ENCODE data around the gene RHEB.

RHEB gene

DNA sequence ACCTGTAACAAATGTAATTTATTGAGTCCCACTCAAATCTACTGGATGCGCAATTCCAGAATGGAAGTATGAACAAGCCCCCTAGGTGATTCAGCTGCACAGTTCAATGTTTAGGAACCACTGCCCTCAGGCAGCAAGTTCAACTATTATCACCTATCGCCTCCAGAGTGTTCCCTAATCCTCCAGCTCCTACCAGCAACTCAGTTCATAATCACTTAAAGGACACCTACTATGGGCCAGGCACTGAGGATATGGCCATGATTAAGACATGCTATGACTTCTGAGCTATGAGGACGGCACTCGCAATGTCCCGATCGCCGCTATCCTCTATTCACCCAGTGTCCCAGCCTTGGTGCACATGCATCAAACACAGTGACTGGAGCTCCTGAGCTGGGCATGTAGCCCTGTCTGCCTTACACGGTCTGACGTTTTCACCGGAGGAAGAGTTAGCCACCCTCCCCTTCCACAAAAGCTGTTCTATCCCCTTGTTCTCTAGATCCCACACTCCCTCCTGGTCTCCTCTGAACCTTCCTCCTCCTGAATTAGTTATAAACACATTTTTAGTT lies 22.3 kb downstream of the RHEB start:
- H3K4me3 ChIP-seq (ENCODE audit: control insufficient read depth, low read depth, low read length), result no peak overlapping the region
- DNase-seq (ENCODE audit: low read depth), result no peak
- TF ChIP-seq, protein P1, sequence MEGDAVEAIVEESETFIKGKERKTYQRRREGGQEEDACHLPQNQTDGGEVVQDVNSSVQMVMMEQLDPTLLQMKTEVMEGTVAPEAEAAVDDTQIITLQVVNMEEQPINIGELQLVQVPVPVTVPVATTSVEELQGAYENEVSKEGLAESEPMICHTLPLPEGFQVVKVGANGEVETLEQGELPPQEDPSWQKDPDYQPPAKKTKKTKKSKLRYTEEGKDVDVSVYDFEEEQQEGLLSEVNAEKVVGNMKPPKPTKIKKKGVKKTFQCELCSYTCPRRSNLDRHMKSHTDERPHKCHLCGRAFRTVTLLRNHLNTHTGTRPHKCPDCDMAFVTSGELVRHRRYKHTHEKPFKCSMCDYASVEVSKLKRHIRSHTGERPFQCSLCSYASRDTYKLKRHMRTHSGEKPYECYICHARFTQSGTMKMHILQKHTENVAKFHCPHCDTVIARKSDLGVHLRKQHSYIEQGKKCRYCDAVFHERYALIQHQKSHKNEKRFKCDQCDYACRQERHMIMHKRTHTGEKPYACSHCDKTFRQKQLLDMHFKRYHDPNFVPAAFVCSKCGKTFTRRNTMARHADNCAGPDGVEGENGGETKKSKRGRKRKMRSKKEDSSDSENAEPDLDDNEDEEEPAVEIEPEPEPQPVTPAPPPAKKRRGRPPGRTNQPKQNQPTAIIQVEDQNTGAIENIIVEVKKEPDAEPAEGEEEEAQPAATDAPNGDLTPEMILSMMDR (IDR thresholded peaks at IDR 0.05; ENCODE audit: control insufficient read depth, insufficient read depth, low read depth, low read length, missing control alignments), result no peak

DNA sequence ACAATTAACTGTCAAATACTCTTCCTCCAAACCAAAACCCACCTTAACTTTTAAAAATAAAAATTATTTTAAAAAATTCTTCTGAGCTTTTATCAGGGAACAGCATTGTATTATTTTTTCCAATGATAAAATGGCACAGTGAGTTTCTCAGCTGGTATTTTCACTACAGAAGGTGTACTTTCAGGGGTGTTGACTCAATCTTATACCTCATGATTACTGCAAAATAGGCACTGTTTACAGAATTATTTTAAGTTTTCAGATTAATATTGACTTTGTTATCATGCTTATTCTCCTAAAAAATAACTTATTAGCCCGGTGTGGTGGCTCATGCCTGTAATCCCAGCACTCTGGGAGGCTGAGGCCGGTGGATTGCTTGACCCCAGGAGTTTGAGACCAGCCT lies 24.3 kb downstream of the RHEB start:
- TF ChIP-seq, protein P1 (IDR thresholded peaks at IDR 0.05; ENCODE audit: control insufficient read depth, insufficient read depth, low read depth, low read length, missing control alignments), result no peak
- no peak for DNase-seq (ENCODE audit: low read depth)
- no peak overlapping the region for H3K4me3 ChIP-seq (ENCODE audit: control insufficient read depth, low read depth, low read length)

DNA sequence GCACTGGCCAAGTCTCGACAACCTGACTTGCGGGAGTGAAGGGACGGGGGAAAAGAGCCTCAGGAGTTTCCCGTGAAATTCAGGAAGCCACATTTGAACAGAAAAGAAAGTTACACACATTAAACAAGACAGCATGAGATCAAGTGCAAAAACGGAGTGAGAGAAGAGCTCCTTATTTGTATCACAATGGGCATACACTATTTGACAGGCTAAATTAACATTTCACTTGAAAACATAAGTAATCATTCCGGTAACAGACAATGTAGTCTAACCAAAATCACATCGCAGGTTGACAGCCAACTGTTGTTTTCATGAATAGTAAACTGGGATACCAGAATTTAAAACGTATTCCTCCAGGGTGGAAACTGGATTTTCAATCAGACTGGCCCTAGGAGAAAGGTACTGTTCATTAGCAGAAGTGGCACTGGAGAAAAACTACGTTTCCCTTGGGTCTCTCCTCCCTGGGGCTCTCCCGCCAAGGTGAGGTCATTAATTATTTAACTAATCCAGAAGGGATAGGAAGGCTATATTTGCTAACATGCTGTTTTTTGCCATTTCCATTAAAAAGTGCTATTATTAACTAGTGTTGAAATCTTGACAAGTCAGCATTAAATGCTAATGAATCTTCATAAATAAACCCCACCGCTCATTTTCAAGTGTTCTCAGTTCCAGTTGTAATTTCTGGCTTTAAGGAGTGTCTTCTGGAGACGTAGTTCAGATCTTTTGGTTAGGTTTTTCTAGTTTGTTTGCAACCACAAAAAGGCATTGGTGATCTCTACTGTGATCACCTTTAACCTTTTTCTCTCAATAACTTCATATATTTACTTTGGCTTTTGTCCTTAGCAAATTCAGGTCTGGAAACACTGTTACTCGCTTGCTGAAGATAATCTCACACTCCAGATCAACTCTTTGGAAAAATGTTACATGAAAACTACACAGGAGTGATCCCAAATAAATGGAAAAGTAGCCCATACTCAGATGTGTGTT lies 25.1 kb downstream of the RHEB start:
- DNase-seq (ENCODE audit: low read depth), result no peak
- no peak overlapping the region for H3K4me3 ChIP-seq (ENCODE audit: control insufficient read depth, low read depth, low read length)
- TF ChIP-seq, protein P1 (IDR thresholded peaks at IDR 0.05; ENCODE audit: control insufficient read depth, insufficient read depth, low read depth, low read length, missing control alignments), result no peak

DNA sequence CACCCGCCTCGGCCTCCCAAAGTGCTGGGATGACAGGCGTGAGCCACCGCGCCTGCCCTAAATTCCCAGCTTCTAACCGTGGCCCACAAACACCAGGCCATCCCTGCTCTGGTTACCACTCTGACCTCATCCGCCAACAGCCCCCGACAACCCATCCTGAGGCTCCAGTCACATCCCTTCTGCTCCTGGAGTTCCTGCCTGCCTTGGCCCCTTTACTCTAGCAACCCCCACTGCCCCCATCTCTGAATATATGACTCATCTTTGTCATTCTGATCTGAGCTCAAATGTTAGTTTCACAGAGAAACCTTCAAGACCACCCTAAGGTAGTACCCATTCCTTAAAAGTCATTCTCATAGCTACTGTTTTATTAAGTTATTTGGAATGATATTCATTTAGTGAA lies 26.6 kb downstream of the RHEB start:
- TF ChIP-seq, protein P1 (IDR thresholded peaks at IDR 0.05; ENCODE audit: control insufficient read depth, insufficient read depth, low read depth, low read length, missing control alignments), result no peak
- no peak for DNase-seq (ENCODE audit: low read depth)
- no peak overlapping the region for H3K4me3 ChIP-seq (ENCODE audit: control insufficient read depth, low read depth, low read length)

DNA sequence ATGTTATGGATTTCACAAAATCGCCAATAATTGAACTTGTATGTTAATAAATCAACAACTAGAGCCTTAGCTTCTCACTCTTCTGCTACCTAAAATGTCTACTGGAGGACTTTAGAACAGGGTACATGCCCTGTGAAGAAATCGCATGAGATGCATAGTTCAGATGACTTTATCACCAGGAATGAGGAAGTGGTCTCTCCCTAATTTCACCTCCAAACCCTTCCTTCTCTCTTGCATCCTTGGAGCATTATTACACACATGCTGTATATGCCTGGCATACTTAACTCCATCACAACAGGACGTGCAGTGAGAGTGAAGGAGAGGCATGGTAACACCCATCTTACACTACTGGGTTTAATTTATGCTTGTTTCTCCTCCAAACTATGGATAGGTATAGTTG lies 27.8 kb downstream of the RHEB start:
- TF ChIP-seq, protein P1 (IDR thresholded peaks at IDR 0.05; ENCODE audit: control insufficient read depth, insufficient read depth, low read depth, low read length, missing control alignments), result no peak
- DNase-seq (ENCODE audit: low read depth), result peak; percentile 60
- no peak overlapping the region for H3K4me3 ChIP-seq (ENCODE audit: control insufficient read depth, low read depth, low read length)

DNA sequence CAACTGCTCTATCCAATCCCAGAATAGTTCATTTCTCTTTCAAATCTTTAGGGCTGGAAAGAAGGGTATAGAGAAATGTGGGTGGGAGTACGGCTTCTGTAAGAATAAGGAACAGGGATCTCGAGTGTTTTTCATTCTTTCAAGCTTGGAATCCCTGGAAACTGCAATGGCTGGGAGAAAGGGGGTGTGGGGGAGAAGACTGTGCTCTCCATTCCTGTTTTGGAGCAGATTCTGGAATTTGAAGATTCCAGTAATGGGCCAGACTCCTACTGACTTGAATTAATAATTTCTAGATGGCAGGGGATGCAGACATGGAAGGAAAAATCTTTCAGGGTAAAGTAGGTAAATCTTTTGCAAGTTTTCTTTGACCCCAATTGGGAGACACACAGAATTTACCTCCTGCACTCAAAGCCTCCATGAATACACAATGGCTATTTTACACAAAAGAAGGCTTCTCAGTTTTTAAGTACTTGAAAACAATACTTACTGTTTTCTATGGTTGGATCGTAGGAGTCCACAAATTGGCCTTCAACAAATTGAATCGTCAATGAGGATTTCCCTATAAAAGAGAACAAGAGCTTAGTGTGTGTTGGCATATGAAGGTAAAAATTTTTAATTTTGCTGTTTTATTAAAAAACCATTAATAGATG lies 29.1 kb downstream of the RHEB start:
- TF ChIP-seq, protein P1 (IDR thresholded peaks at IDR 0.05; ENCODE audit: control insufficient read depth, insufficient read depth, low read depth, low read length, missing control alignments), result no peak
- no peak for DNase-seq (ENCODE audit: low read depth)
- no peak overlapping the region for H3K4me3 ChIP-seq (ENCODE audit: control insufficient read depth, low read depth, low read length)
